ENCODE data around the gene PLPP1.

DNA sequence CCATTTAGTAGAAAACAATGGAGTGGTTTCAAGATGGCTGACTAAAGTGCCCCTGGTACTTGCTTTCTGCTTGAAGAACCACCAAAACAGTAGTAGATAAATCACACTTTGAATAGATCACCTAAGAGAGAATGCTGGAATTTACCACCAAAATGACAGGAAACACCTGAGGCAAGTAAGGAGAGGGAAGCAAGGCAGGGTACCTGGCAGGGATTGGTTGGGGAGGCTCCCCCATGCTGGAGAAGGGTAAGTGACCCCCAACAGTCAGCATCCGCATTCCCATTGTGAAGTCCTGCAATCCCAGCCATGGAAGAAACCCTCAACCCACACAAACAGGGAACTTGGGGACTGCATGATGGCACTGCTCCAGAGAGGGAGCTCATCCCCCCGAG, 105.5 kb downstream of the PLPP1 start:
- TF ChIP-seq, protein P1, sequence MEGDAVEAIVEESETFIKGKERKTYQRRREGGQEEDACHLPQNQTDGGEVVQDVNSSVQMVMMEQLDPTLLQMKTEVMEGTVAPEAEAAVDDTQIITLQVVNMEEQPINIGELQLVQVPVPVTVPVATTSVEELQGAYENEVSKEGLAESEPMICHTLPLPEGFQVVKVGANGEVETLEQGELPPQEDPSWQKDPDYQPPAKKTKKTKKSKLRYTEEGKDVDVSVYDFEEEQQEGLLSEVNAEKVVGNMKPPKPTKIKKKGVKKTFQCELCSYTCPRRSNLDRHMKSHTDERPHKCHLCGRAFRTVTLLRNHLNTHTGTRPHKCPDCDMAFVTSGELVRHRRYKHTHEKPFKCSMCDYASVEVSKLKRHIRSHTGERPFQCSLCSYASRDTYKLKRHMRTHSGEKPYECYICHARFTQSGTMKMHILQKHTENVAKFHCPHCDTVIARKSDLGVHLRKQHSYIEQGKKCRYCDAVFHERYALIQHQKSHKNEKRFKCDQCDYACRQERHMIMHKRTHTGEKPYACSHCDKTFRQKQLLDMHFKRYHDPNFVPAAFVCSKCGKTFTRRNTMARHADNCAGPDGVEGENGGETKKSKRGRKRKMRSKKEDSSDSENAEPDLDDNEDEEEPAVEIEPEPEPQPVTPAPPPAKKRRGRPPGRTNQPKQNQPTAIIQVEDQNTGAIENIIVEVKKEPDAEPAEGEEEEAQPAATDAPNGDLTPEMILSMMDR (conservative IDR thresholded peaks at IDR 0.05 in 1 of 2, IDR thresholded peaks at IDR 0.05 in 1 of 2; ENCODE audit: extremely low read depth in 1 of 2, insufficient read depth in 1 of 2, low read depth in 1 of 2, low read length in 2 of 2) = no peak
- TF ChIP-seq EZH2 (IDR thresholded peaks at IDR 0.05; ENCODE audit: borderline replicate concordance, low read length) = no peak

Measured in mammary epithelial cell (primary cell).